Left ventricle myocardium inferior (tissue), 1 donor: ENCODE results near the gene CSNK1D. TPM values are rescaled to one million over a fixed set of nuclear protein-coding genes. Genes with fewer than 3 reads are reported as not detected.
"Not testable (repeated sequence)": the region's sequence is repeated elsewhere in the genome, so short reads cannot be mapped to it uniquely, and the experiment has no call there.

Source experiments
- DNase-seq: peaks from one replicate; pipeline ENCODE4 v3.0.0-alpha.2; 2020
- H3K27ac ChIP-seq: fragments of 200-600 bp; replicated peaks from 2 replicates; pipeline ENCODE4 v1.8.0; 2021
- H3K27me3 ChIP-seq: fragments of 200-600 bp; 2 replicates; pipeline ENCODE4 v1.8.0; 2021; ENCODE audit warnings: low read depth
- H3K36me3 ChIP-seq: fragments of 200-600 bp; 2 replicates; pipeline ENCODE4 v1.8.0; 2021
- H3K4me1 ChIP-seq: fragments of 200-600 bp; 2 replicates; pipeline ENCODE4 v1.8.0; 2021
- H3K4me3 ChIP-seq: fragments of 200-600 bp; 2 replicates; pipeline ENCODE4 v1.8.0; 2021; ENCODE audit warnings: mild to moderate bottlenecking, moderate library complexity
- H3K9me3 ChIP-seq: fragments of 200-600 bp; replicated peaks from 2 replicates; pipeline ENCODE4 v1.8.0; 2021
- CTCF ChIP-seq: fragments of 200-600 bp; IDR thresholded peaks from 2 replicates; pipeline ENCODE4 v1.8.0; 2021; ENCODE audit warnings: antibody characterized with exemption, mild to moderate bottlenecking, borderline replicate concordance
- intact Hi-C: fragments of 100-400 bp; cut with micrococcal nuclease; formaldehyde crosslinking; loops from one replicate; pipeline ENCODE4 v1.11.0; 2022
- total RNA-seq: library from RNA; stranded (reverse); fragmentation: NEBNext Ultra II Directional; extraction: Animal tissue kit (Norgen Biotek cat#: 25700); gene quantifications from one replicate; pipeline ENCODE4 v1.2.1, GENCODE V29; 2021
- donor health status: DM: no; HTN: yes; CAD: no; lungs with severe emphysema.

The CSNK1D gene
- total RNA-seq, 1 donor from 2014 or later: 61.8 TPM

DNA sequence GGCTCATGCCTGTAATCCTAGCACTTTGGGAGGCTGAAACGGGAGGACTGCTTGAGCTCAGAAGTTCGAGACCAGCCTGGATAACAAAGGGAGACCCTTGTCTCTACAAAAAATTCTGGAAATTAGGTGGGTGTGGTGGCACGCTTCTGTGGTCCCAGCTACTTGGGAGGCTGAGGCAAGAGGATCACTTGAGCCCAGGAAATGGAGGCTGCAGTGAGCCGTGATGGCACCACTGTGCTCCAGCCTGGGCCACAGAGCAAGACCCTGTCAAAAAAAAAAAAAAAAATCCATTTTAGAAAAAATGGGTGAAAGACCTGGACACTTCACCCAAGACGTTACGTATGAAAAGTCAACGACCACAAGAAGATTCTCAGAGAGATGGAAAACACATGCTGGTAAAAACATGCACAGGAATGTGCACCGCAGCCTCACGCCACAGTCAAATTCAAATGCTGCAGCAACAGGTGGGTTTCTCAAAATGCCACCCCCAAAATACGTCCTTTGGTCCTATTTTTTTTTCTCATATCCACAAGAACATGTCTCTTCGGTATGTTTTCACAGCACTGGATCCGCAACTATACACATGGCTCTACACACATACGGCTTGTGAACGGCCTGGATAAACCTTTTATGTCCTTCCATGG is 17.1 kb downstream of the CSNK1D start:
- H3K4me1 ChIP-seq: peaks cover 3% of the 10 kb centered on the region
- intact Hi-C loops: no loop called here
- no peak overlapping the region for H3K27ac ChIP-seq
- no peak for TF ChIP-seq CTCF
- DNase-seq: no peak
- peaks cover 81% of the 10 kb centered on the region for H3K36me3 ChIP-seq
- no peak overlapping the region for H3K4me3 ChIP-seq
- H3K9me3 ChIP-seq: no peaks in the 10 kb centered on the region
- H3K27me3 ChIP-seq: no peaks in the 10 kb centered on the region

DNA sequence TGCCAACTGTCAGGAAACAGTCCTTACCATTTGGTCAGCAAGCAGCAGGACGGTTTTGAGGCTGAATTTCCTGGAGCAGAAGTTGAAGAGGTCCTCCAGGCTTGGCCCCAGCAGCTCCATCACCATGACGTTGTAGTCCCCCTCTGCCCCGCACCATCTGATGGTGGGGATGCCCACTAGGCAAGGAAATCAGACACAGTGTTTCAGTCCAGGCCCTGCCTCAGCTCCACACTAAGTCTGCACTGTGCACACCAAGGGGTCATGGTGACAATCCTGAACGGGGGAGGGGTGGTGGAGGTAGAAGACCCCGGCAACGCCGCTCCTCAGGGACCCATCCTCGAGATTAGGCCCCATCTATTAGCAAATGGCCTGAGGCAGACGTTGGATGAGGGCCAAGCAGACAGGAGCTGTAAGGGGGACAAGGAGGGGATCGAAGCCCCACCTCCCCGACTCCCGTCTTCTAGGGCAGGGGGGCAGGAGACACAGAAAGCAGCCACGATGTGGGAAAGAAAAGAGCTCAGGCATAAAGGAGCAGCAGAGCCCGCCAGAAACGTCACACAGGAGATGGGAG is 18.0 kb downstream of the CSNK1D start:
- Histone ChIP-seq H3K4me1 (peaks cover 10% of the 10 kb centered on the region), H3K36me3 (peaks cover 81% of the 10 kb centered on the region), H3K9me3 (no peaks in the 10 kb centered on the region), H3K27me3 (no peaks in the 10 kb centered on the region), H3K4me3 (no peak overlapping the region), H3K27ac (no peak overlapping the region)
- no peak for TF ChIP-seq CTCF
- no peak for DNase-seq
- intact Hi-C loops: no loop called here

- Histone ChIP-seq H3K4me1 (peaks cover 18% of the 10 kb centered on the region), H3K36me3 (peaks cover 86% of the 10 kb centered on the region)
- H3K9me3 ChIP-seq, H3K27ac ChIP-seq, H3K27me3 ChIP-seq, intact Hi-C loops, DNase-seq, H3K4me3 ChIP-seq: not testable (repeated sequence)
Observed at GRCh38 chr17:82254746-82255145, 18.8 kb downstream of the CSNK1D start.

DNA sequence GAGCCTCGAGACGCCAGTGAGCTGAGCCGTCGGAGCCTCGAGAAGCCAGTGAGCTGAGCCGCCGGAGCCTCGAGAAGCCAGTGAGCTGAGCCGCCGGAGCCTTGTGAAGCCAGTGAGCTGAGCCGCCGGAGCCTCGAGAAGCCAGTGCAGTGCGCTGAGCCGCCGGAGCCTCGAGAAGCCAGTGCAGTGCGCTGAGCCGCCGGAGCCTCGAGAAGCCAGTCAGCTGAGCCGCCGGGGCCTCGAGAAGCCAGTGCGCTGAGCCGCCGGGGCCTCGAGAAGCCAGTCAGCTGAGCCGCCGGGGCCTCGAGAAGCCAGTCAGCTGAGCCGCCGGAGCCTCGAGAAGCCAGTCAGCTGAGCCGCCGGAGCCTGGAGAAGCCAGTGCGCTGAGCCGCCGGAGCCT is 19.4 kb downstream of the CSNK1D start:
- H3K4me3 ChIP-seq, intact Hi-C loops, H3K9me3 ChIP-seq, H3K27ac ChIP-seq, DNase-seq, H3K27me3 ChIP-seq: not testable (repeated sequence)
- peaks cover 18% of the 10 kb centered on the region for H3K4me1 ChIP-seq
- peaks cover 86% of the 10 kb centered on the region for H3K36me3 ChIP-seq

- TF ChIP-seq CTCF: no peak
- Histone ChIP-seq H3K4me1 (peaks cover 26% of the 10 kb centered on the region), H3K4me3 (no peak overlapping the region), H3K27me3 (no peaks in the 10 kb centered on the region), H3K27ac (no peak overlapping the region), H3K36me3 (peaks cover 86% of the 10 kb centered on the region), H3K9me3 (no peaks in the 10 kb centered on the region)
- intact Hi-C loops: no loop called here
- DNase-seq: no peak
Observed at GRCh38 chr17:82253179-82253544, 20.3 kb downstream of the CSNK1D start.

DNA sequence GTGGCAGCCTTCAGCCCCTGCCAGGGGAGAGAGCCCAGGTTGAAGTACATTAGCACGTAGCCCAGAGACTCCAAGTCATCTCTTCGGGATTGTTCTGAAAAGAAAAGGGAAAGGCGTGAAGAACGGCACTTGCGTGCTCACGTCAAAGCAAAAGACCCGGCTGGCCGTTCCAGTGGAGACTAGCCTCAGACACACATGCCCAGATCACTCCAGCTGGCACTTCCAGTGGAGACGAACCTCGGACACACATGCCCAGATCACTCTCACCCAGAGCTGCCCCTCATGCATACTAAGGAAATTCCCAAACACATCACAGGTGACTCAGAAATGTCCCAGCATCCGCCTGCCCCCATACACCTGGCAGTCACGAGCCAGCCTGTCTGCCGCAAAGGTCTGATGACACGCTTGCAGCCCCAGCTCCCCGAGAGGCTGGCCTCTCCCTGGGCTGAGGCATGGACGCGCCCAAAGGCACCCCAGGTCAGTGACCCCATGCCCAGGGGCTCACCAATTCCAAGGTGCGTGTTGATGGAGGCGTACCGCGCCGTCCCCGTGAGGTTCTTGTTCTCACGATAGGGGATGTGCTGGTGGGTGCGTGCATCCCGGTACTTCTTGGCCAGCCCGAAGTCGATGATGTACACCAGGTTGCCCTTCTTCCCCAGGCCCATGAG is 20.9 kb downstream of the CSNK1D start:
- peaks cover 31% of the 10 kb centered on the region for H3K4me1 ChIP-seq
- no peak for DNase-seq
- H3K27ac ChIP-seq: no peak overlapping the region
- H3K36me3 ChIP-seq: peaks cover 86% of the 10 kb centered on the region
- H3K4me3 ChIP-seq: no peak overlapping the region
- H3K9me3 ChIP-seq: no peaks in the 10 kb centered on the region
- intact Hi-C loops: no loop called here
- H3K27me3 ChIP-seq: no peaks in the 10 kb centered on the region
- TF ChIP-seq CTCF: no peak
